ENCODE measurements around the gene C2orf66.

The C2orf66 gene

GRCh38 chr2:196759378-196759706 is 49.8 kb downstream of the C2orf66 start:
- DNase-seq (ENCODE audit: low read depth in 2 of 2): no peak

GRCh38 chr2:196758474-196759377 is 50.4 kb downstream of the C2orf66 start:
- no peak for DNase-seq (ENCODE audit: low read depth in 2 of 2)

All from stimulated activated CD8-positive, alpha-beta memory T cell treated with anti-CD3 and anti-CD28 coated beads, Interleukin-15, amount 100 ng/mL, for 4 hours (primary cell).